Measurements from ENCODE around the gene UTP20. TPM values are rescaled to one million over a fixed set of nuclear protein-coding genes. Genes with fewer than 3 reads are reported as not detected.
"Not testable (repeated sequence)": the region's sequence is repeated elsewhere in the genome, so short reads cannot be mapped to it uniquely, and the experiment has no call there.

Gene UTP20
- polyA plus RNA-seq, 1 donor (not counting 4 experiments of a cell fraction or from before 2014, with no cell fraction given) = 14.8 TPM

GRCh38 chr12:101414533-101415119 lies 134.7 kb downstream of the UTP20 start:
- no peak overlapping the region for H3K4me2 ChIP-seq (ENCODE audit: control insufficient read depth, extremely low read depth, insufficient read depth, low read depth, low read length)
- dilution Hi-C loops (cut with MboI; ENCODE audit: extremely low pct_ligation_motif_present, low sequenced_read_pairs) = no loop called here
- no peaks in the 10 kb centered on the region for H4K20me1 ChIP-seq (ENCODE audit: control insufficient read depth, extremely low read depth, insufficient read depth, low read length)
- no peak overlapping the region for H2AFZ ChIP-seq (ENCODE audit: control insufficient read depth, low read length)
- H3K79me2 ChIP-seq (ENCODE audit: control insufficient read depth, insufficient read depth, low read length) = no peaks in the 10 kb centered on the region
- no peaks in the 10 kb centered on the region for H3K36me3 ChIP-seq (ENCODE audit: control insufficient read depth in 2 of 2, extremely low read depth in 1 of 2, insufficient read depth in 2 of 2, low read length in 2 of 2)
- H3K9ac ChIP-seq (ENCODE audit: control insufficient read depth, extremely low read depth, insufficient read depth, low read length) = no peak overlapping the region
- H3K27me3 ChIP-seq (ENCODE audit: control insufficient read depth, extremely low read depth, insufficient read depth, low read length) = no peaks in the 10 kb centered on the region
- FAIRE-seq (no peak), DNase-seq (ENCODE audit: low read depth, low spot score) (no peak)
- H3K4me1 ChIP-seq (ENCODE audit: control insufficient read depth, extremely low read depth, insufficient read depth, low read length) = no peaks in the 10 kb centered on the region
- H3K27ac ChIP-seq (ENCODE audit: control insufficient read depth, insufficient read depth, low read length) = no peak overlapping the region
- TF ChIP-seq CTCF (optimal IDR thresholded peaks at IDR 0.05 in 1 of 3, IDR thresholded peaks at IDR 0.05 in 1 of 3, conservative IDR thresholded peaks at IDR 0.05 in 1 of 3; ENCODE audit: extremely low read depth in 1 of 3, insufficient read depth in 2 of 3, low read length in 3 of 3) = peak in 2 of 3 experiments; percentile 48 to 51
- TF ChIP-seq EZH2 (IDR thresholded peaks at IDR 0.05; ENCODE audit: low read length) = no peak
- no peaks in the 10 kb centered on the region for H3K9me1 ChIP-seq (ENCODE audit: control insufficient read depth, extremely low read depth, insufficient read depth, low read length)
- H3K4me3 ChIP-seq (ENCODE audit: control insufficient read depth in 2 of 3, extremely low read depth in 1 of 3, insufficient read depth in 2 of 3, low read depth in 1 of 3, low read length in 3 of 3) = no peak overlapping the region
- no peaks in the 10 kb centered on the region for H3K9me3 ChIP-seq (ENCODE audit: control insufficient read depth, low read depth, low read length)

- Histone ChIP-seq H3K27me3 (ENCODE audit: control insufficient read depth, extremely low read depth, insufficient read depth, low read length) (no peaks in the 10 kb centered on the region), H3K36me3 (ENCODE audit: control insufficient read depth in 2 of 2, extremely low read depth in 1 of 2, insufficient read depth in 2 of 2, low read length in 2 of 2) (no peaks in the 10 kb centered on the region), H3K9me3 (ENCODE audit: control insufficient read depth, low read depth, low read length) (no peaks in the 10 kb centered on the region), H3K4me3 (ENCODE audit: control insufficient read depth in 2 of 3, extremely low read depth in 1 of 3, insufficient read depth in 2 of 3, low read depth in 1 of 3, low read length in 3 of 3) (no peak overlapping the region), H3K27ac (ENCODE audit: control insufficient read depth, insufficient read depth, low read length) (no peak overlapping the region), H4K20me1 (ENCODE audit: control insufficient read depth, extremely low read depth, insufficient read depth, low read length) (no peaks in the 10 kb centered on the region), H3K9ac (ENCODE audit: control insufficient read depth, extremely low read depth, insufficient read depth, low read length) (no peak overlapping the region), H2AFZ (ENCODE audit: control insufficient read depth, low read length) (no peak overlapping the region), H3K4me1 (ENCODE audit: control insufficient read depth, extremely low read depth, insufficient read depth, low read length) (no peaks in the 10 kb centered on the region), H3K79me2 (ENCODE audit: control insufficient read depth, insufficient read depth, low read length) (no peaks in the 10 kb centered on the region), H3K9me1 (ENCODE audit: control insufficient read depth, extremely low read depth, insufficient read depth, low read length) (no peaks in the 10 kb centered on the region), H3K4me2 (ENCODE audit: control insufficient read depth, extremely low read depth, insufficient read depth, low read depth, low read length) (no peak overlapping the region)
- TF ChIP-seq CTCF (optimal IDR thresholded peaks at IDR 0.05 in 1 of 3, IDR thresholded peaks at IDR 0.05 in 1 of 3, conservative IDR thresholded peaks at IDR 0.05 in 1 of 3; ENCODE audit: extremely low read depth in 1 of 3, insufficient read depth in 2 of 3, low read length in 3 of 3) (no peak), EZH2 (IDR thresholded peaks at IDR 0.05; ENCODE audit: low read length) (no peak)
- DNase-seq (ENCODE audit: low read depth, low spot score) (no peak), FAIRE-seq (no peak)
- dilution Hi-C loops (cut with MboI; ENCODE audit: extremely low pct_ligation_motif_present, low sequenced_read_pairs) = no loop called here
Measured at GRCh38 chr12:101415228-101415627, 135.3 kb downstream of the UTP20 start.

GRCh38 chr12:101422066-101422465 lies 142.2 kb downstream of the UTP20 start:
- H3K4me3 ChIP-seq (ENCODE audit: control insufficient read depth in 2 of 3, extremely low read depth in 1 of 3, insufficient read depth in 2 of 3, low read depth in 1 of 3, low read length in 3 of 3); H3K4me2 ChIP-seq (ENCODE audit: control insufficient read depth, extremely low read depth, insufficient read depth, low read depth, low read length); dilution Hi-C loops (cut with MboI; ENCODE audit: extremely low pct_ligation_motif_present, low sequenced_read_pairs); H4K20me1 ChIP-seq (ENCODE audit: control insufficient read depth, extremely low read depth, insufficient read depth, low read length); H3K36me3 ChIP-seq (ENCODE audit: control insufficient read depth in 2 of 2, extremely low read depth in 1 of 2, insufficient read depth in 2 of 2, low read length in 2 of 2); DNase-seq (ENCODE audit: low read depth, low spot score); FAIRE-seq; H3K9ac ChIP-seq (ENCODE audit: control insufficient read depth, extremely low read depth, insufficient read depth, low read length); H3K27ac ChIP-seq (ENCODE audit: control insufficient read depth, insufficient read depth, low read length); H3K9me3 ChIP-seq (ENCODE audit: control insufficient read depth, low read depth, low read length); H3K4me1 ChIP-seq (ENCODE audit: control insufficient read depth, extremely low read depth, insufficient read depth, low read length); H2AFZ ChIP-seq (ENCODE audit: control insufficient read depth, low read length); H3K27me3 ChIP-seq (ENCODE audit: control insufficient read depth, extremely low read depth, insufficient read depth, low read length); H3K79me2 ChIP-seq (ENCODE audit: control insufficient read depth, insufficient read depth, low read length); H3K9me1 ChIP-seq (ENCODE audit: control insufficient read depth, extremely low read depth, insufficient read depth, low read length): not testable (repeated sequence)

Measured in keratinocyte (primary cell).